GM18870 (cell line): ENCODE data around the gene GOLM1.

Experiments used
- ATAC-seq: cut with Tn5 transposase; IDR thresholded peaks from one replicate; pipeline ENCODE4 v1.9.1; 2021; ENCODE audit warnings: moderate library complexity; ENCODE audit not compliant: unreplicated experiment

The GOLM1 gene

DNA sequence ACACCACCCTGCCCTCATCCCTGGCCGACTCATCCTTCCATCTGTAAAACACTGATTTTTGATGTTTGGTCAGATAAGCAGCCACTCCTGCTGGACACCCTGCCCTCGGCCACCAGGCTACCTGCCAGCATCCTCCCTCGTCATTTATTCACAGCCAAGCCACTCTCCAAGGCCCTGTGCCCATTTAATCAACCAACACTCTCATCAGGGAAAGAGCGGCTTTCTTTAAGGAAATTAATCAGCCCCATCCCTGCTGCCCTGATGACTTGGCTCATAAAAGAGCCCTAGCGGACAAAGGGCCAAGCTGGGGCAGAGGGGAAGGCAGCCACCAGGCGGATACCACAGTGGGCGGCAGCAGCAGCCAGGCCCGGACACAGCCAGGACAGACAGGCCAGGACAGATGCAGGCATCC lies 52.4 kb downstream of the GOLM1 start:
- ATAC-seq = no peak

GRCh38 chr9:86046071-86046636 lies 53.2 kb downstream of the GOLM1 start:
- ATAC-seq = no peak

GRCh38 chr9:86045654-86046053 lies 53.7 kb downstream of the GOLM1 start:
- no peak for ATAC-seq

DNA sequence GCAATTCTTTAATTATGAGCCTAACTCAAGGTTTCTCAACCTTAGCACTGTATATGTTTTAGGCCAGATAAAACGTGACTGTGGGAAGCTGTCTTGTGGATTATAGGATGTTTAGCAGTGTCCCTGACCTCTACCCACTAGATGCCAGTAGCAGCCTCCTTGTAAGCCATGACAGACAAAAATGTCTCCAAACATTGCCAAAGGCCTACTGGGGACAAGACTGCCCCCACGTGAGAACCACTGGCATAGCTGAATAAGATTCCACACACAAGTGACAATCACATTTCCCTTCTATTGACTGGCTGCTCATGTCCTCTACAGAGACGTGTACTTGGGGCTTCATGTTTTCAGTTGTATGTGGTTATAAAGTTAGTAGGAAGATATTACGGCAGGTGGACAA lies 55.4 kb downstream of the GOLM1 start:
- ATAC-seq = no peak

- ATAC-seq = no peak
These were observed 55.8 kb downstream of the GOLM1 start for GRCh38 chr9:86043586-86043985.

DNA sequence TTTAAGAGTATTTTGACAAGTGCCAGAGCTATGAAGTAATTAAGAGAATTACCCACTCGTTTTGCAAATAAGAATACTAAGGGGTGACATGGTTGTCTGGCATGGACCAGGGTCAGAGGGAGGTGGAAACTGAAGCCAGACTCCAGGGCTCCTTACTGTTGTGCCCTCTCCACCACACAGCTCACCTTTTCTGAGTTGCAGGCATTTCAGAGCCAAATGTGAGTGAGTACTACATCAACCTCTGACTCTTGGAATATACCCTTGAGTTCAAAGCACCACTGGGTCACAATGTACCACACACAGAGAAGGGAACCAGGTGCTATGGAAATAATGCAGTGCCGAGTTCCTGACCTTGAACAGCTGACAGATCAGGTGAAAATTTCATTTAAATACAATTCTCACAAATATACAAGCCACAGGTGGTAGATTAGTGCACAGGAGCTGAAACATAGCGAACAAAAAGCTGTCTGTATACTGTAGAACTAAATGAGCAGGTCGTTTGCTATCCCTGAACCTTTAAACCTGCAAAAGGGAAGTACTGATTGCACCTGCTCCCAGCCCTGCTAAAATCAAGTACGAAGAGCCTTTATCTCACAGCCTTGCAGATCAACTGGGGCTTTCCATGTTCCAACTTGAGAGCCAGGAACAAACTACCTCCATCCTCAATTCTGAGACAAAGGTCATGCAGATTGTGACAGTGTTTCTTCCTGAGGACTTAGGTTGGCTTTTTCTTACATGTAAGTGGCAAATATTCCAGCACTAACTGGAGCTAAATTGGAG lies 57.0 kb downstream of the GOLM1 start:
- ATAC-seq = no peak

DNA sequence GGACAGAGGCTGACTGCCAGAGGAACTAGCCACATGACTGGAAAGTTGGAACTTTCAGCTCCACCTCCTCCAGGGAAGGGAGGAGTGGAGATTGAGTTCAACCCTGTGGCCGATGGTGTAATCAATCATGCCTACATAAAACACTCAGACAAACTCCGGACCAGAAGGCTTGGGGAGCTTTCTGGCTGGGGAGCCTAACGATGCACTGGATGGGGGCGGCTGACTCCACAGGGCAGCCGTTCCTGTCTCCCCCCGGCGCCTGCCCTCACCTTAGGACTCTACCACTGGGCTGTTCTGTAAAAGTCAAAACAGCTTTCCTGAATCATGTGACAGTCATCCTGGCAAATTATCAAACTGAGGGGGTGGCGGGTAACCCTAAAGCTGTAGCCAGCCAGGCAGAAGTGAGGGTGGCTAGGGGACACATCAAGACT lies 58.0 kb downstream of the GOLM1 start:
- ATAC-seq = no peak

DNA sequence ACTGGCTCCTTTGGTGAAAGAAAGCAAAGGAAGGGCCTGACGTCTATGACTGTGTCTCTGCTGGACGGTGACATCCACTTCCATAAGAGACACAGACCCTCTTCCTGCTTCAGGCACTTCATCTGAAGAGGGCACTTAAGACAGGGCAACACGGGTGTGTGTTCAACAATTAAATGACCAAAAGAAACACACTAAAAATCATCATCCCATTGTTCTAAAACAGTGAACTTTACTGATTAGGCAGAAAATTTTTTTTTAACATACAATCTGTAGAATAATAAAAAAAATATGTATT lies 58.5 kb downstream of the GOLM1 start:
- ATAC-seq = no peak

GRCh38 chr9:86039991-86040860 lies 59.1 kb downstream of the GOLM1 start:
- no peak for ATAC-seq

DNA sequence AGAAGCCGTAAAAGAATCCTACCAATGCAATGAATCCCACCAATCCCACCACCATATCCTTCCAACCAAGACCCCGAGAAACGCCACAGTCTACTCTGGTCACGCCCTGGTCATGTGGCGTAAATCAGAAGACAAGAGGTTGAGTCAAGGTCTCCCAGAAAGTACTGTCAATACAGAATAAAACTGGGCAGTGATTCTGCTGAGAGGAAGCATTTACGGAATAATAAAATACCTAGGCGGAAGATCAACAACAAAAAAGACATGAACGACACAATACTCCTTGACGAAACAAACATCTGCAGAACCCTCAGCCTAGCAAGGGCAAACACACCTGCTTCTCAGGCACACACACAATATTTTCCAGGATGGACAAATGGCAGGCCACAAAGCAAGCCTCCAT lies 62.8 kb downstream of the GOLM1 start:
- no peak for ATAC-seq

DNA sequence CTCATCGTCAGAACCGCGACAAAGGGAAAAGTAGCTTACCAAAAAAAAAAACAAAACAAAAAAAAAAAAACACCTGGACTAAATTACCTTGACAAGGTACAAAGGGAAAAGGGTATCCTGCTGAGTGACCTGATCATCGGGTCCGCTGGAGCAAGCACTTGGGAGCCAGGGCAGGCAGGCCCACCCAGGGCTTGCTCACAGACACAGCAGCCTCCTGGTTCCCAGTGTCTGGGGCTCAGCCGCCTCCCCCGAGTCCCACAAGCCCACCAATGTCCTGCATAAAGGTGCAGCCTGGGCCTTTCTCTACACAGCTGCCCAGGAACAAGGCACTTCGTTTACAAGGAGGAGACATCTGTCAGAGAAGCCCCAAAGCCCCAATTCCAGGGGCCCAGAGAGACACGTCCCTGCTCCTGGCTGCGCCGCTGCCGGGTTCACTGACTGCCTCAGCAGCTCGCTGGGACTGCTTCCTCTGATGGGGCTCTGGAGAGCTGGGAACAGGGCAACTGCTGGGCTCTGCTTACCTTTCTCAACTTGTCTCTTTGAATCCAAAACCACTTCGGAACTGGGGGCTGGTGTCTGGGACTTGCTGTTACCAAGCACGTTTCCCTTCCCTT lies 63.4 kb downstream of the GOLM1 start:
- ATAC-seq = no peak

DNA sequence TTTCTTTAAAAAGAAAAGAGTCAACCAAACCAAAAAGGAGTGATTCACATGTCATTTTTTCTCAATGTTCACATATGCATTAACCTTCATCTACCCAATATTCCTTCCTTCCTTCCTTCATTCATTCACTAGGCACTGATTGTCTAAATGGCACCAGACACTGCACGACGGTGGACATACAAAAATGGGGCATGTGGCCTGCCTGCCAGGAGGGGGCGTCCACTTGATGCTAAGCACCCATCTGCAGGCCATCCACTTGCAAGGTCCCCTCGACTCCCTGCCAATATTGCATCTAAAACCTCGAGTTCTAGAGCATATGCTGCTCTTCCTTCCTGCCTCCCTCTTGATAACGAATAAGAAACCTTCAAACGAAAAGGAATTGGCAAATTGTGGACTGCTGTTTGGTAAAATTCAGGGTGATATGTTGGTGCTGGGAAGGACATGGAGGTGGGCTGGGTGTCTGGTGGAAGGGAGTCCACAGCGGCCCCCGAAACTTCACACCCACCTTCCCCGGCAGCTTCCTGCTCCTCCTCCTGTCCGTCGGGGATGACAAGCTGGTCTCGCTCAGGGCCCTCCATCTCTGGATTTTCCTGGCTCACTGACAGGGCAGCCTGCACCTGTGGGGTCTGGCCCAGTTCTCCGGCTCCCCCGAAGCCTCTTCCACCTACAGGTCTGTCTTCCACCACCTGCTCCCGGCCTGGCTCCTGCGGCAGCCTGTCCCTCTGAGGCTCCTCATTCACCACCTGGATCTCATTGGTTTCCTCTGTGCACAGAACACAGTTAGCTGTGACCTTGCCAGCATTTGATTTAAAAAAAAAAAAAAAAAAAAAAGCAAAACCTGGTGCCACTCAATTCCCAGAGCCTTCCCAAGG lies 64.3 kb downstream of the GOLM1 start:
- no peak for ATAC-seq

DNA sequence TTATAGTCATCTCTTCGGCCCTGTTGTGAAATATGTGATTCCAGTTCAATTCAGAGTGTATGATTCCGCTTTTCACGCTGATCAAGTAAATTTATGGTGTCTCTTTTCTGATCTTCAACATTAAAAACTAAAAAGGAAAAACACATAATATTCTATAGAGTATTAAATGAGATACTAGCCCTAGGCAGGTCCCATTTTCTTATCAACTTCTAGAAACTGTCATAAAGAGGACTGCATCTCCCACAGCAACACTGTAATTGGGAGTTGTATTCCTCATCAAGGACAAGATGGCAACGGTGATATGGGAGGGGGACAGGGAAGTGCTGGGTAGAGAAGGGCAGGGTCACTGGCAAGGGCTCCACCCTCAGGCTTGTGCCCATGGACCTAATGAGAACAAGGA lies 71.6 kb downstream of the GOLM1 start:
- no peak for ATAC-seq

DNA sequence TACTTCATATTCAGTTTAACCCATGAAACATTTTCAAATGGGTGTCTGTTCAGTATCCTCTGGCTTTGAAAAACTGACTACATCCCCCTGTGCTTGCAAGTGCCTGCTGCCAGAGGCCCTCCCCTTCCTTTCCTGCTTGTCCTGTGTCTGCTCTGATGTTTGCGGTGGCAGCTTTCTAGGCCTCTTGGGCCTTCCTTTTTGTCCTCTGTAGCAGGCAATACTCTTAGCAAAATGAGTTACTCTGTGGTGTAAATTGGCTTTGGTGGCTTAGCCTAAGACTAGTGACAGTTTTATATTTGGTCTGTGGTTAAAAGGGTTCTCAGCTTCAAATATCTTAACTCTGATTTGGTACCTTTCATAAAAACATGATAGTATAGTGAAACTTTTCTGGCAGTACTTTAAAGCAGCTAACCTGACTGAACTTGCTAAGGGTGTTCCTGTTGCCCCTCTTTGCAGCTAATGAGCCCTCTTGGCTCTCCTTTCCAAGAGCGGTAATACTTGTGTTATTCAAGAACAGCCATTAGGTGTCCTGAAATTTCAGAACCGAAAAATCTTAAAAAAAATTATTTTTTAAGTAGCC lies 76.6 kb downstream of the GOLM1 start:
- no peak for ATAC-seq

GRCh38 chr9:86021166-86021565 lies 78.2 kb downstream of the GOLM1 start:
- no peak for ATAC-seq

DNA sequence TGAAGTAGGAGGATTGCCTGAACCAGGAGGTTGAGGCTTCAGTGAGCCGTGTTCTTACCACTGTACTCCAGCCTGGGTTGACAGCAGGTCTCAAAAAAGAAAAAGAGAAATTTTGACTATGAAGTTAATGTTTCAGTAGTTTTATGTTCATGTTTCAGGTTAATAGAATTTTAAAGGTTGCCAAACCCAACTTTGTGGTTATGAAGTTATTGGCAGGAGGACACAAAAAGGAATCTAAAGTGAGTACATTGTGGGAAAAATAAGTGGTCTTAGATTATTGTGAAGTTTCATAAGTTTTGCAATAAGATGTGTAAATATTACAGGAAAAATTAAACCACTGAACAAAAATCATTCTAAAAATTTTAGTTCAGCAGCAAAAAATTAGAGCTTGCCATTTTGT lies 78.6 kb downstream of the GOLM1 start:
- no peak for ATAC-seq

DNA sequence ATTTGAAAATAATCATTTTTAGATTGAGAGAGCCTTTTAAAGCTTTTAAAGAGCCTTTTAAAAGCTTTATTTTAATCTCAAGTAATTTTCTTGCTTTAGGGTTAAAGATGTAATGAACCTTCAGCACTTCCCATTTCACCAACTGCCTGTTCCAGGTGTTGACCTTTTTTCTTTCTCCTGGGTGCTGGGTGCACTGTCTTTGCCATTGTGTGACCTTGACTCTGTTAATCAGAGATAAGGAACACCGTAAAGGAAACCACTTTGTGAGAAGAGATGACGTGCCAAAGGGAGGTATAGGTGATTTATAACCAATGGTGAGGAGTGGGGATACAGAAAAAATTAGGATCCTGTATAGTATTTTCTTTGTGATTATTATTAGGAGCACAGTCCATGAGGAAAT lies 90.2 kb downstream of the GOLM1 start:
- ATAC-seq = no peak

GRCh38 chr9:86005253-86005775 lies 94.0 kb downstream of the GOLM1 start:
- no peak for ATAC-seq

GRCh38 chr9:85995599-85995998 lies 103.8 kb downstream of the GOLM1 start:
- no peak for ATAC-seq

DNA sequence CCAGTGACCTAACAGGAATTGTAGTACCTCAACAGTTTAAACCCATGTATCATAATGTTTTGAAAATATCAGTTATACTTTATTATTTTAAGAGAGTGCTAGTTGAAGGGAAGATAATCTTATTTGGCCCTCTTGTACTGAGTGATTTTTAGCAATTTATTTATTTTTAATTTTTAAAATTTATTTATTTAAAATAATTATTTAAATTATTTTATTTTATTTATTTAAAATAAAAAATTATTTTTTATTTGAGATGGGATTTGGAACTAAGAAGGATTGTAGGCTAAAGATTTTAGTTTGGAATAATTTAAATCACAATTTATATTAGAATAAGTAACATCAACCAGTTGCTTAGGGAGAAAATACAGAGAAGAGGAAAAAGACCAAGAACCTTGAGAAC lies 104.3 kb downstream of the GOLM1 start:
- ATAC-seq = no peak
